22Rv1 (cell line): ENCODE results near the gene CENPL.

Source experiments
- CTCF ChIP-seq: fragments of 450-650 bp; IDR thresholded peaks from 2 replicates; pipeline ENCODE4 v1.5.1; 2017; ENCODE audit warnings: mild to moderate bottlenecking
- ZFX ChIP-seq: fragments of 450-650 bp; IDR thresholded peaks from 2 replicates; pipeline ENCODE4 v1.6.1; 2017; ENCODE audit warnings: antibody characterized with exemption, borderline replicate concordance

- TF ChIP-seq CTCF (no peak), ZFX (no peak)
These were observed 32.8 kb upstream of the CENPL start for GRCh38 chr1:173857363-173857917.
